HG02840 (cell line): ENCODE measurements around the gene HLA-DMB.
A peak's percentile ranks its signal among the peaks of the same experiment; 100 is the strongest.
"Not testable (repeated sequence)": the region's sequence is repeated elsewhere in the genome, so short reads cannot be mapped to it uniquely, and the experiment has no call there.

Experiments
- ATAC-seq: cut with Tn5 transposase; IDR thresholded peaks from one replicate; pipeline ENCODE4 v1.9.1; 2021; ENCODE audit warnings: mild to moderate bottlenecking, moderate library complexity, moderate number of reproducible peaks; ENCODE audit not compliant: unreplicated experiment, low FRiP score

The HLA-DMB gene

GRCh38 chr6:32952817-32953739 lies 12.2 kb upstream of the HLA-DMB start, which contains the start of gene HLA-DMA:
HLA-DMA (minus strand) TSS chr6:32953097; CDS start chr6:32953036, 61 bp downstream.
- peak; percentile 76 for ATAC-seq

- ATAC-seq = no peak
Observed at GRCh38 chr6:32950449-32950848, 9.6 kb upstream of the HLA-DMB start.

- ATAC-seq = no peak
Observed at GRCh38 chr6:32950010-32950409, 9.2 kb upstream of the HLA-DMB start.

GRCh38 chr6:32949113-32949512 lies 8.3 kb upstream of the HLA-DMB start:
- no peak for ATAC-seq

DNA sequence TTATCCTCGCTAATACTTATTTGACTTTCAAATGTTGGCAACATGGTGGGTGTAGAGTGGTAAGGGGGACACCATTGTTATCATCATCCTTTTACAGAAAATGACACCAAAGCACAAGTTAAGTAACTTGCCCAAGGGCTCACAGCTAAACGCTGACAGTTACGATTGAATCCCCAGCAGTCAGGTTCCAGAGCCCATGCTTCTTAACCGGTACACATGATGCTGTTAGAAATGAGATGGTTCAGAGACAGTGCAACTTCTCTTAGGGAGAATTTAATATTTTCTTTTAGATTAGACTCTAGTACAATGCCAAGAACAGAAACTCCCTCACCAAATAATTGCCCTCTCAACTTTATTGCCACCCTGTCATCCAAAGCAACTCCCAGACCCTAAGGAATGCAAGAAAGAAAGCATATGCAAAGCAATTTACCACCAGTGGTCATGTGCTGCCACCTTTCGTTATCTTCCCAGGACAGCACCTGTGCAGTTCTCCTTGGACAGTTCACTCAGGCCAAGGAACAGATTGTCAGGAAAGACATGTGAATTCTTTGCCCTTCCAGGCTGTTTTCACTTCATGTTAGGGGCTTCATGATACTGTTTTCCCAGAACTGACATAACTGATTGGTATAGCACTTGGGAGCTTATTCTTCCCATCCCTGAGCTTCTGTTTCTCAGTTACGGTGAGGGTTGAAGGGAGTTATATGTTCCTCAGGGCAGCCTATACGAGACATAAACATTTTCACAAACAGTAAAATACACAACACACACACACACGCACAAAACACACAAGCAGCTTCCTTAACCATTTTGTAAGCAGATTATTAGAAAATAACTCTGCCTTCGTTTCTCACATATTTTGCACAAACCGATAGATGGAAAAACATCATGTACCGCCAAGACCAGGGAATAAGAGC lies 7.0 kb upstream of the HLA-DMB start:
- ATAC-seq = no peak

GRCh38 chr6:32946893-32947292 lies 6.1 kb upstream of the HLA-DMB start:
- ATAC-seq = no peak

DNA sequence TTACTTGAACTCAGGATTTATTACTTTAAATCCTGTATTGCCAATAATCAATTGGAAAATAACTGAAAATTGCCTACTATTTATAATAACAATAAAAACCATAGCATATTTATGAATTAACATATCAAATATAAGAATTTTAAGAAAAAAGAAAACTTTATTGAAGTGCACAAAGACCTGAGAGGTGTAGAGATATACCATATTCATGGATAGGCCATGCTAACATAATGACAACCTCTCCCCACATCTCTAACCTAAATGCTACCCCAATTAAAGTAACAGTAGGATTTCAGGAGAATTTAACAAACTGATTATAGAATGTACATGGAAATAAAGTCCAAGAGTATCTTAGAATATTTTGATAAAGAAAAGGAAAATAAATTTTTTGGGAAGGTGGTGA lies 5.1 kb upstream of the HLA-DMB start:
- no peak for ATAC-seq

DNA sequence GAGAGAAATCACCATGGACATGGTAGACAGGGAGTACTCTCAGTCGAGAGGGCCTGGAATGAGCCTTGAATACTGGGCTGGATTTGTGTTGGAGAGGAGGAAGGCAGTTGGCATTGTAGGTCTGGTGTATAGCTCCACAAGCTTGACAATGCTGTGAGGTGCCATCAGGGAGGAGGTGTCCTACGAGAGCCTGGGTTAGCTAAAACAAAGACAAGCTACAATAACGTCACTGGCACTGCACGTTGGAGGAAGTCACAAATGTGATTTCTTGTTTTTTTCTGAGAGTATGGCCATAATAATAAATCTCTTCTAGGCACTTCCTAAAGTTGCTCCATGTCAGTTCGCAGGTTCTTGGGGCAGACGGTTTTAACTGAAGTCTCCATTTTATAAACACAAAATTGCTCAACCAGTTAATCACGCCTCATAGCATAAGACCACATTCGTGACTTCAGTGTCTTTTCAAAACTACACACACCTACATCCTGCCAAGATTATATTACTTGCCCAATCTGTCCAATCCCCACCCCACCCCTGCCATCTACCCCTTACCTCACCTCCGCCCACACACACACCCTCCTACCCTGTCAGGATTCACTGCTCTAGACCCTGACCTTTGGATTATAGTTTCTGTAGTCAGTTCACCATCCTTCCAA lies 4.4 kb upstream of the HLA-DMB start:
- no peak for ATAC-seq

DNA sequence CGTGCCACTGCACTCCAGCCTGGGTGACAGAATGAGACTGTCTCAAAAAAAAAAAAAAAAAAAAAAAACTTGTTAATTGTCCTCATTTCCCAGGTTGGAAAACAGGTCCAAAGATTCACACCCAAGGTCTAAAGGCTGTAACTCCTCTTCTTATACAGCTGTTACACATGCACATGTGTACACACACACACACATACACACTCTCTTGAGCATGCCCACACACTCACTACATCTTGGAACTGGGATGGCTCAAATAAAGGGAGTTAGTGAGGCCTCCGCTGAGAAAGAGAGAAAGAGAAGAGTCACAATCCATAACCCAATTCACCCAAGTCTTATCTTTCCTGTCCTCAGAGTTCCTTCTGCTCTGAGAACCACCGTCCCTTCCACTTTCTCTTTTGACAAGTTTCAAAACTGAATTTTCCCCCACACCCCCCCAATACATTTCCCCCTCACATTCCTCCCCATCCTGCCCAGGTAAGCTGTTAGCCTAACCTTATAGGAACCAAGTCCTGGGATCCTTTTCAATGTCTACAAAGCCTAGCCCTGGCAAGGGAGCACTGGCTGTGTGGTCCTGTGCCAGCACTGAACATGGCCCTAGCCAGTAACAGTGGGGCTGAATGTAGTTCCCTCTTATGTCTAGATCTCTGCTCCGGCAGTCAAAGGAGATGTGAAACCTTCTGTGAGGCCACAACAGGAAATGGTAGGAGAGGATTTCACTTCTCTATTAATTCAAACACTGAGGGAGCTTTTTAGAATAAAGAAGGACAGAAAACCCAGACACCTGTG lies 3.2 kb upstream of the HLA-DMB start:
- ATAC-seq = no peak

GRCh38 chr6:32942555-32943123 lies 1.8 kb upstream of the HLA-DMB start:
- not testable (repeated sequence) for ATAC-seq

GRCh38 chr6:32941214-32941768 lies 463 bp upstream of the HLA-DMB start:
- peak; percentile 55 for ATAC-seq

DNA sequence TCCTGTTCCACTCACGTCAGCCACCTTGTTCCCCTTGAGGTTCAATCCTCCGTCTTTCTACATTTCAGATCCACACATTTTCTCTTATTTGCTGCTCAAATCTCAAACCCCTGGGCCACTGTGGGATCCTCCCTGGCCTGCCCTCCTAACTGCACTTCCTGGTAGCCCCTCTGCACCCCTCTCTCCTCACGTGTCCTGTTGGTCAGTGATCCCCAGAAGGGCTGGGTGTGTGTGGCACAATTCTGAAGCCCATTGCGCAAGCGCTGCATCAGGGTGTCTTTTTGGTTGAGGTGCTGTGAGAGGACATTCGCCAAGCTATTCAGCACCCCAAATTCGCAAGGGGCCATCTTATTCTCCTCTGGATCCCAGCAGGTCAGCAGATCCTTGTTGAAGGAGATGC lies 2.3 kb downstream of the HLA-DMB start:
- no peak for ATAC-seq

DNA sequence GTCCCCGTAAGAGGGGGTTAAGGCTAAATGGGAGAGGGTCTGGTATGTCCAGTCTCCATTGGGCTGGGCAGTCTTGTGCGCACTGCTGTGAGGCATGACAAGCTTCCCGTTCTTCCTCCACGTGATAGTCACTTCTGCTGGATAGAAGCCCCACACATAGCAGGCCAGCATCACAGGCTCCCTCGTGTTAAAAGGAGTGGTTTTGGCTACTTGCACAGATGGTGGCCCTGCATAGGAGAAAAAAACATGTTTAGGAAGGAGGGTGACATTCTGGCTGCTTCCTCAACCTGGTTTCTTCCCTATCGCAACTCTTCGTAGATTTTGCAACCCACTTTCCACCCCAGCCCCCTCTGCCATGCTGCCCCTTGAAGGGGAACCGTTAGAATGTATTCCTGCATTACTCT lies 3.6 kb downstream of the HLA-DMB start:
- ATAC-seq = no peak

- no peak for ATAC-seq
Observed at GRCh38 chr6:32936239-32937152, 4.3 kb downstream of the HLA-DMB start.

GRCh38 chr6:32935551-32936238 lies 5.1 kb downstream of the HLA-DMB start:
- no peak for ATAC-seq

GRCh38 chr6:32933661-32934085 lies 7.2 kb downstream of the HLA-DMB start:
- no peak for ATAC-seq

GRCh38 chr6:32932132-32932868 lies 8.5 kb downstream of the HLA-DMB start:
- no peak for ATAC-seq
